HepG2 (cell line): ENCODE data around the gene SOX4. TPM values are rescaled to one million over a fixed set of nuclear protein-coding genes. Genes with fewer than 3 reads are reported as not detected.

Experiments used
- ARNT ChIP-seq: fragments of 450-650 bp; IDR thresholded peaks from 2 replicates; pipeline ENCODE4 v1.6.1; 2017
- FOXK1 ChIP-seq: sonication (generic); formaldehyde crosslinking; IDR thresholded peaks from 2 replicates; pipeline ENCODE4 v1.4.0; 2020; ENCODE audit warnings: low read depth, missing genetic modification reagents, borderline replicate concordance
- HNF4G ChIP-seq, 2 experiments: sonication (generic) in 1 of 2; formaldehyde crosslinking in 1 of 2; IDR thresholded peaks; 2 replicates each; pipeline versions ENCODE4 v1.4.0 to v1.6.1; 2011 to 2020; ENCODE audit warnings: borderline replicate concordance in 2 of 2, low read depth in 2 of 2, mild to moderate bottlenecking in 2 of 2, low read length in 1 of 2, missing genetic modification reagents in 1 of 2, moderate library complexity in 1 of 2
- MEIS1 ChIP-seq: sonication (generic); formaldehyde crosslinking; IDR thresholded peaks from 2 replicates; pipeline ENCODE4 v1.9.0; 2021; ENCODE audit warnings: mild to moderate bottlenecking, missing genetic modification reagents, moderate library complexity, borderline replicate concordance
- NFE2 ChIP-seq: sonication (generic); formaldehyde crosslinking; IDR thresholded peaks from 2 replicates; pipeline ENCODE4 v1.4.0; 2020; ENCODE audit warnings: missing genetic modification reagents
- RELA ChIP-seq: sonication (generic); formaldehyde crosslinking; IDR thresholded peaks from 2 replicates; pipeline ENCODE4 v1.4.0; 2020; ENCODE audit warnings: missing genetic modification reagents
- THAP11 ChIP-seq: IDR thresholded peaks from 2 replicates; pipeline ENCODE4 v1.6.1; 2016; ENCODE audit warnings: missing biosample characterization, missing genetic modification reagents
- ZFP1 ChIP-seq: IDR thresholded peaks from 2 replicates; pipeline ENCODE4 v1.6.1; 2016
- ZNF570 ChIP-seq: sonication (generic); formaldehyde crosslinking; IDR thresholded peaks from 2 replicates; pipeline ENCODE4 v1.4.0; 2020; ENCODE audit warnings: mild to moderate bottlenecking, missing genetic modification reagents, borderline replicate concordance
- ZSCAN21 ChIP-seq: sonication (generic); formaldehyde crosslinking; IDR thresholded peaks from 2 replicates; pipeline ENCODE4 v1.8.0; 2022; ENCODE audit warnings: mild to moderate bottlenecking, missing genetic modification reagents, moderate library complexity, borderline replicate concordance
- polyA plus RNA-seq, 8 experiments: library from polyadenylated mRNA; depleted of rRNA in 3 of 8; stranded (reverse) in 7 of 8; unstranded in 1 of 8; fragments of >200 nt; fragmentation: Illumina TruSeq in 4 of 8; extraction: Trizol in 4 of 8; gene quantifications; 2 replicates each; pipeline versions ENCODE4 v1.2.1 to v1.2.3, GENCODE V29; 2011 to 2016; ENCODE audit warnings: low read depth in 4 of 8, missing spikeins in 1 of 8, mixed read lengths in 1 of 8; ENCODE audit not compliant: insufficient read depth in 1 of 8
- total RNA-seq, 5 experiments: library from RNA; depleted of rRNA; stranded (reverse); fragments of >200 nt; fragmentation: Illumina TruSeq; extraction: Trizol; gene quantifications; 2 replicates each; pipeline ENCODE4 v1.2.3, GENCODE V29; 2016; ENCODE audit warnings: low read depth in 1 of 5
- TF ChIP-seq, protein P1 (sequence below): IDR thresholded peaks from 2 replicates; pipeline ENCODE4 v1.6.1; 2016; ENCODE audit warnings: mild to moderate bottlenecking, missing biosample characterization, missing genetic modification reagents
- TF ChIP-seq, protein P2 (sequence below): sonication (generic); formaldehyde crosslinking; IDR thresholded peaks from 2 replicates; pipeline ENCODE4 v1.5.0; 2020; ENCODE audit warnings: missing genetic modification reagents
- TF ChIP-seq, protein P3 (sequence below): sonication (generic); formaldehyde crosslinking; IDR thresholded peaks from 2 replicates; pipeline ENCODE4 v1.4.0; 2020; ENCODE audit warnings: missing genetic modification reagents
- TF ChIP-seq, protein P4 (sequence below), 2 experiments: sonication (generic) in 1 of 2; formaldehyde crosslinking in 1 of 2; IDR thresholded peaks; 2 replicates each; pipeline versions ENCODE4 v1.4.0 to v1.6.1; 2016 to 2020; ENCODE audit warnings: borderline replicate concordance in 1 of 2, low read depth in 1 of 2, mild to moderate bottlenecking in 1 of 2, missing genetic modification reagents in 1 of 2
- TF ChIP-seq, protein P5 (sequence below): sonication (generic); formaldehyde crosslinking; IDR thresholded peaks from 2 replicates; pipeline ENCODE4 v1.5.0; 2020; ENCODE audit warnings: mild to moderate bottlenecking, missing genetic modification reagents, moderate library complexity
- TF ChIP-seq, protein P6 (sequence below): sonication (generic); formaldehyde crosslinking; IDR thresholded peaks from 2 replicates; pipeline ENCODE4 v1.5.1; 2020; ENCODE audit warnings: missing genetic modification reagents, mild to moderate bottlenecking, borderline replicate concordance

SOX4 gene
- total and polyA plus RNA-seq, 2 of the 13 experiments (the other 11 are each of a cell fraction or from before 2014, with no cell fraction given): 2.6 to 3.4 TPM

DNA sequence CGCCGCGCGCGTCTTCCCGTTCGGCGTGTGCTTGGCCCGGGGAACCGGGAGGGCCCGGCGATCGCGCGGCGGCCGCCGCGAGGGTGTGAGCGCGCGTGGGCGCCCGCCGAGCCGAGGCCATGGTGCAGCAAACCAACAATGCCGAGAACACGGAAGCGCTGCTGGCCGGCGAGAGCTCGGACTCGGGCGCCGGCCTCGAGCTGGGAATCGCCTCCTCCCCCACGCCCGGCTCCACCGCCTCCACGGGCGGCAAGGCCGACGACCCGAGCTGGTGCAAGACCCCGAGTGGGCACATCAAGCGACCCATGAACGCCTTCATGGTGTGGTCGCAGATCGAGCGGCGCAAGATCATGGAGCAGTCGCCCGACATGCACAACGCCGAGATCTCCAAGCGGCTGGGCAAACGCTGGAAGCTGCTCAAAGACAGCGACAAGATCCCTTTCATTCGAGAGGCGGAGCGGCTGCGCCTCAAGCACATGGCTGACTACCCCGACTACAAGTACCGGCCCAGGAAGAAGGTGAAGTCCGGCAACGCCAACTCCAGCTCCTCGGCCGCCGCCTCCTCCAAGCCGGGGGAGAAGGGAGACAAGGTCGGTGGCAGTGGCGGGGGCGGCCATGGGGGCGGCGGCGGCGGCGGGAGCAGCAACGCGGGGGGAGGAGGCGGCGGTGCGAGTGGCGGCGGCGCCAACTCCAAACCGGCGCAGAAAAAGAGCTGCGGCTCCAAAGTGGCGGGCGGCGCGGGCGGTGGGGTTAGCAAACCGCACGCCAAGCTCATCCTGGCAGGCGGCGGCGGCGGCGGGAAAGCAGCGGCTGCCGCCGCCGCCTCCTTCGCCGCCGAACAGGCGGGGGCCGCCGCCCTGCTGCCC, 1.1 kb downstream of the SOX4 start (continued):
- TF ChIP-seq ZSCAN21 (peak; percentile 65; the same call in 1 of the 2 replicates), MEIS1 (CRISPR knock-in tag) (no peak), ARNT (no peak), THAP11 (CRISPR knock-in tag) (no peak), NFE2 (CRISPR knock-in tag) (no peak), FOXK1 (CRISPR knock-in tag) (no peak), RELA (CRISPR knock-in tag) (no peak), HNF4G (IDR thresholded peaks at IDR 0.05; ENCODE audit: borderline replicate concordance, low read depth, low read length) (no peak), HNF4G (CRISPR knock-in tag; IDR thresholded peaks at IDR 0.05; ENCODE audit: borderline replicate concordance, low read depth) (0 out of 2 replicates have a peak, but pooled peaks have one; percentile 27), ZFP1 (CRISPR knock-in tag) (no peak), ZNF570 (no peak)
- TF ChIP-seq, protein P1, sequence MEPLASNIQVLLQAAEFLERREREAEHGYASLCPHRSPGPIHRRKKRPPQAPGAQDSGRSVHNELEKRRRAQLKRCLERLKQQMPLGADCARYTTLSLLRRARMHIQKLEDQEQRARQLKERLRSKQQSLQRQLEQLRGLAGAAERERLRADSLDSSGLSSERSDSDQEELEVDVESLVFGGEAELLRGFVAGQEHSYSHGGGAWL (CRISPR knock-in tag): 0 out of 2 replicates have a peak, but pooled peaks have one; percentile 37
- TF ChIP-seq, protein P2, sequence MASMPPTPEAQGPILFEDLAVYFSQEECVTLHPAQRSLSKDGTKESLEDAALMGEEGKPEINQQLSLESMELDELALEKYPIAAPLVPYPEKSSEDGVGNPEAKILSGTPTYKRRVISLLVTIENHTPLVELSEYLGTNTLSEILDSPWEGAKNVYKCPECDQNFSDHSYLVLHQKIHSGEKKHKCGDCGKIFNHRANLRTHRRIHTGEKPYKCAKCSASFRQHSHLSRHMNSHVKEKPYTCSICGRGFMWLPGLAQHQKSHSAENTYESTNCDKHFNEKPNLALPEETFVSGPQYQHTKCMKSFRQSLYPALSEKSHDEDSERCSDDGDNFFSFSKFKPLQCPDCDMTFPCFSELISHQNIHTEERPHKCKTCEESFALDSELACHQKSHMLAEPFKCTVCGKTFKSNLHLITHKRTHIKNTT (CRISPR knock-in tag): no peak
- TF ChIP-seq, protein P3, sequence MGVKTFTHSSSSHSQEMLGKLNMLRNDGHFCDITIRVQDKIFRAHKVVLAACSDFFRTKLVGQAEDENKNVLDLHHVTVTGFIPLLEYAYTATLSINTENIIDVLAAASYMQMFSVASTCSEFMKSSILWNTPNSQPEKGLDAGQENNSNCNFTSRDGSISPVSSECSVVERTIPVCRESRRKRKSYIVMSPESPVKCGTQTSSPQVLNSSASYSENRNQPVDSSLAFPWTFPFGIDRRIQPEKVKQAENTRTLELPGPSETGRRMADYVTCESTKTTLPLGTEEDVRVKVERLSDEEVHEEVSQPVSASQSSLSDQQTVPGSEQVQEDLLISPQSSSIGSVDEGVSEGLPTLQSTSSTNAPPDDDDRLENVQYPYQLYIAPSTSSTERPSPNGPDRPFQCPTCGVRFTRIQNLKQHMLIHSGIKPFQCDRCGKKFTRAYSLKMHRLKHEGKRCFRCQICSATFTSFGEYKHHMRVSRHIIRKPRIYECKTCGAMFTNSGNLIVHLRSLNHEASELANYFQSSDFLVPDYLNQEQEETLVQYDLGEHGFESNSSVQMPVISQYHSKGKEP: no peak
- TF ChIP-seq, protein P4, sequence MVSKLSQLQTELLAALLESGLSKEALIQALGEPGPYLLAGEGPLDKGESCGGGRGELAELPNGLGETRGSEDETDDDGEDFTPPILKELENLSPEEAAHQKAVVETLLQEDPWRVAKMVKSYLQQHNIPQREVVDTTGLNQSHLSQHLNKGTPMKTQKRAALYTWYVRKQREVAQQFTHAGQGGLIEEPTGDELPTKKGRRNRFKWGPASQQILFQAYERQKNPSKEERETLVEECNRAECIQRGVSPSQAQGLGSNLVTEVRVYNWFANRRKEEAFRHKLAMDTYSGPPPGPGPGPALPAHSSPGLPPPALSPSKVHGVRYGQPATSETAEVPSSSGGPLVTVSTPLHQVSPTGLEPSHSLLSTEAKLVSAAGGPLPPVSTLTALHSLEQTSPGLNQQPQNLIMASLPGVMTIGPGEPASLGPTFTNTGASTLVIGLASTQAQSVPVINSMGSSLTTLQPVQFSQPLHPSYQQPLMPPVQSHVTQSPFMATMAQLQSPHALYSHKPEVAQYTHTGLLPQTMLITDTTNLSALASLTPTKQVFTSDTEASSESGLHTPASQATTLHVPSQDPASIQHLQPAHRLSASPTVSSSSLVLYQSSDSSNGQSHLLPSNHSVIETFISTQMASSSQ (IDR thresholded peaks at IDR 0.05; ENCODE audit: low read depth): no peak
- TF ChIP-seq, protein P4 (CRISPR knock-in tag; IDR thresholded peaks at IDR 0.05; ENCODE audit: borderline replicate concordance): no peak
- TF ChIP-seq, protein P5, sequence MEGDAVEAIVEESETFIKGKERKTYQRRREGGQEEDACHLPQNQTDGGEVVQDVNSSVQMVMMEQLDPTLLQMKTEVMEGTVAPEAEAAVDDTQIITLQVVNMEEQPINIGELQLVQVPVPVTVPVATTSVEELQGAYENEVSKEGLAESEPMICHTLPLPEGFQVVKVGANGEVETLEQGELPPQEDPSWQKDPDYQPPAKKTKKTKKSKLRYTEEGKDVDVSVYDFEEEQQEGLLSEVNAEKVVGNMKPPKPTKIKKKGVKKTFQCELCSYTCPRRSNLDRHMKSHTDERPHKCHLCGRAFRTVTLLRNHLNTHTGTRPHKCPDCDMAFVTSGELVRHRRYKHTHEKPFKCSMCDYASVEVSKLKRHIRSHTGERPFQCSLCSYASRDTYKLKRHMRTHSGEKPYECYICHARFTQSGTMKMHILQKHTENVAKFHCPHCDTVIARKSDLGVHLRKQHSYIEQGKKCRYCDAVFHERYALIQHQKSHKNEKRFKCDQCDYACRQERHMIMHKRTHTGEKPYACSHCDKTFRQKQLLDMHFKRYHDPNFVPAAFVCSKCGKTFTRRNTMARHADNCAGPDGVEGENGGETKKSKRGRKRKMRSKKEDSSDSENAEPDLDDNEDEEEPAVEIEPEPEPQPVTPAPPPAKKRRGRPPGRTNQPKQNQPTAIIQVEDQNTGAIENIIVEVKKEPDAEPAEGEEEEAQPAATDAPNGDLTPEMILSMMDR: no peak; the same call in 1 of the 2 replicates
- TF ChIP-seq, protein P6, sequence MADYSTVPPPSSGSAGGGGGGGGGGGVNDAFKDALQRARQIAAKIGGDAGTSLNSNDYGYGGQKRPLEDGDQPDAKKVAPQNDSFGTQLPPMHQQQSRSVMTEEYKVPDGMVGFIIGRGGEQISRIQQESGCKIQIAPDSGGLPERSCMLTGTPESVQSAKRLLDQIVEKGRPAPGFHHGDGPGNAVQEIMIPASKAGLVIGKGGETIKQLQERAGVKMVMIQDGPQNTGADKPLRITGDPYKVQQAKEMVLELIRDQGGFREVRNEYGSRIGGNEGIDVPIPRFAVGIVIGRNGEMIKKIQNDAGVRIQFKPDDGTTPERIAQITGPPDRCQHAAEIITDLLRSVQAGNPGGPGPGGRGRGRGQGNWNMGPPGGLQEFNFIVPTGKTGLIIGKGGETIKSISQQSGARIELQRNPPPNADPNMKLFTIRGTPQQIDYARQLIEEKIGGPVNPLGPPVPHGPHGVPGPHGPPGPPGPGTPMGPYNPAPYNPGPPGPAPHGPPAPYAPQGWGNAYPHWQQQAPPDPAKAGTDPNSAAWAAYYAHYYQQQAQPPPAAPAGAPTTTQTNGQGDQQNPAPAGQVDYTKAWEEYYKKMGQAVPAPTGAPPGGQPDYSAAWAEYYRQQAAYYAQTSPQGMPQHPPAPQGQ: no peak
